Psoas muscle (tissue), 8 donors: ENCODE results near the gene MYO1F. TPM values are rescaled to one million over a fixed set of nuclear protein-coding genes. Genes with fewer than 3 reads are reported as not detected.
"Not testable (repeated sequence)": the region's sequence is repeated elsewhere in the genome, so short reads cannot be mapped to it uniquely, and the experiment has no call there.

Source experiments
- ATAC-seq, 4 donors: fragments of 200-7000 bp; cut with Tn5 transposase; one replicate each; pipeline ENCODE4 v1.9.1; 2020; ENCODE audit warnings: moderate library complexity in 3 of 4, mild to moderate bottlenecking in 2 of 4
- DNase-seq, 2 donors: peaks; one replicate each; pipeline ENCODE4 v3.0.0-alpha.2; 2020
- H3K27ac ChIP-seq: fragments of 200-600 bp; one replicate; pipeline ENCODE4 v1.8.0; 2022
- H3K27me3 ChIP-seq, 3 donors: fragments of 200-600 bp in 1 of 3; one replicate each; pipeline versions ENCODE4 v1.6.1 to v1.8.0; 2013 to 2022; ENCODE audit warnings: low read length in 2 of 3, mild to moderate bottlenecking in 2 of 3, moderate library complexity in 1 of 3; ENCODE audit not compliant: insufficient read depth in 3 of 3
- H3K36me3 ChIP-seq, 2 donors: fragments of 200-600 bp in 1 of 2; one replicate each; pipeline versions ENCODE4 v1.6.1 to v1.8.0; 2013 to 2022; ENCODE audit warnings: low read depth in 1 of 2, mild to moderate bottlenecking in 1 of 2, moderate library complexity in 1 of 2; ENCODE audit not compliant: insufficient read depth in 1 of 2
- H3K4me1 ChIP-seq: fragments of 200-600 bp; one replicate; pipeline ENCODE4 v1.8.0; 2022
- H3K4me3 ChIP-seq: fragments of 200-600 bp; one replicate; pipeline ENCODE4 v1.8.0; 2022; ENCODE audit warnings: mild to moderate bottlenecking
- H3K9me3 ChIP-seq: fragments of 200-600 bp; one replicate; pipeline ENCODE4 v1.8.0; 2022
- CTCF ChIP-seq: fragments of 200-600 bp; IDR thresholded peaks from one replicate; pipeline ENCODE4 v1.8.0; 2022; ENCODE audit warnings: antibody characterized with exemption
- WGBS, 3 donors: extraction: QIAGEN DNeasy Blood & Tissue Kit; methylation state at CpG; one replicate each; pipeline versions ENCODE4 v1.1.6 to v1.1.7; 2013; 5-methylcytosine and 5-hydroxymethylcytosine counted together
- intact Hi-C, 2 donors: fragments of 100-400 bp; cut with DNase I; formaldehyde crosslinking; loops; one replicate each; pipeline versions ENCODE4 v1.11.0 to v1.14.2; 2022
- long read RNA-seq, 2 donors: library from polyadenylated mRNA; unstranded; transcript quantifications; one replicate each; pipeline ENCODE4 v2.0.0, GENCODE V29; 2021
- polyA plus RNA-seq, 3 donors: library from polyadenylated mRNA; stranded (reverse); fragments of 200-250 nt; gene quantifications; one replicate each; pipeline ENCODE4 v1.2.3, GENCODE V29; 2013
- total RNA-seq, 4 donors: library from RNA; stranded (reverse); fragmentation: NEBNext Ultra II Directional in 2 of 4; extraction: Animal tissue kit (Norgen Biotek cat#: 25700) in 2 of 4; gene quantifications; one replicate each; pipeline versions ENCODE4 v1.2.1 to v1.2.4, GENCODE V29; 2021 to 2023
- donor health status: healthy with polysubstance abuse.
- donor health status: DM: no; HTN: no; CAD: no; lungs with moderate emphysema.
- donor health status: Bipolar disorder and iron deficiency.
- donor health status: healthy.
- donor health status: DM: yes; HTN: yes; CAD: no.
- donor health status: DM: no; HTN: no; CAD: no.
- donor health status: DM: no; HTN: no; CAD: no.
- donor health status: DM: yes; HTN: yes; CAD: no.

MYO1F gene
- total RNA-seq, result 1 to 10 TPM; 3.5 to 6.3 (median 5.2) TPM
- polyA plus RNA-seq, result 1 to 10 TPM in 2 of 3 donors, under 1 TPM in 1; 1.00 to 1.0 (median 1.0) TPM
- long read RNA-seq, donor 1, full-length matches to known transcripts, result 1 of 3 reads
- long read RNA-seq, donor 1, partial matches to known transcripts, result 0 of 3 reads
- long read RNA-seq, donor 1, other reads (novel, unspliced or antisense), result 2 of 3 reads
- long read RNA-seq, donor 2, full-length matches to known transcripts, result 1 of 3 reads
- long read RNA-seq, donor 2, partial matches to known transcripts, result 0 of 3 reads
- long read RNA-seq, donor 2, other reads (novel, unspliced or antisense), result 2 of 3 reads

- DNase-seq, result peak; percentile 51 to 70
- TF ChIP-seq CTCF, result no peak
- peaks cover 0 to 6% (median 5%) of the 10 kb centered on the region in 3 donors for H3K27me3 ChIP-seq
- H3K4me1 ChIP-seq, result no peaks in the 10 kb centered on the region
- peak within 1 kb of the TSS; percentile 46 for H3K4me3 ChIP-seq
- intact Hi-C loops, result loop anchor here in 1 of 2 donors (5.0 kb wide), 1 partner anchor 165 kb away; the partner anchor contains the start of gene MARCHF2
- no peaks in the 10 kb centered on the region for H3K36me3 ChIP-seq
- H3K27ac ChIP-seq, result no peak within 1 kb of the TSS
- WGBS, 3 donors, result 11 to 15% (median 14%) methylated on average over 7 of the region's 7 CpGs
- ATAC-seq, result peak in 2 of 4 donors; percentile 27 to 30
- H3K9me3 ChIP-seq, result no peaks in the 10 kb centered on the region
These were observed at the start of gene MYO1F for GRCh38 chr19:8577247-8577646. TSS of gene MYO1F (minus strand) at chr19:8577442. CDS start at chr19:8577309, 133 bp downstream.

- no peaks in the 10 kb centered on the region for H3K4me1 ChIP-seq
- H3K9me3 ChIP-seq, result peaks cover 14% of the 10 kb centered on the region
- WGBS, 3 donors, result 27 to 38% (median 35%) methylated on average over 8 of the region's 8 CpGs
- ATAC-seq (no peak), DNase-seq (no peak)
- H3K27me3 ChIP-seq, result no peaks in the 10 kb centered on the region
- H3K36me3 ChIP-seq, result no peaks in the 10 kb centered on the region
- H3K4me3 ChIP-seq, result no peak overlapping the region
- no peak for TF ChIP-seq CTCF
- intact Hi-C loops, result no loop called here
- H3K27ac ChIP-seq, result no peak overlapping the region
These were observed 49.6 kb upstream of the MYO1F start for GRCh38 chr19:8626842-8627241.

- WGBS, 3 donors, result 54 to 61% (median 59%) methylated on average over 4 of the region's 4 CpGs
- DNase-seq, H3K9me3 ChIP-seq, H3K36me3 ChIP-seq, intact Hi-C loops, H3K4me3 ChIP-seq, H3K4me1 ChIP-seq, H3K27me3 ChIP-seq, H3K27ac ChIP-seq, ATAC-seq: not testable (repeated sequence)
These were observed 45.6 kb upstream of the MYO1F start for GRCh38 chr19:8622886-8623285.

- 28 to 36% (median 32%) methylated on average over 8 of the region's 8 CpGs for WGBS, 3 donors
- H3K4me3 ChIP-seq, result no peak overlapping the region
- DNase-seq (no peak), ATAC-seq (no peak)
- no peaks in the 10 kb centered on the region for H3K36me3 ChIP-seq
- intact Hi-C loops, result no loop called here
- no peaks in the 10 kb centered on the region for H3K9me3 ChIP-seq
- H3K27ac ChIP-seq, result no peak overlapping the region
- no peaks in the 10 kb centered on the region for H3K4me1 ChIP-seq
- TF ChIP-seq CTCF, result no peak
- peaks cover 0 to 3% (median 0%) of the 10 kb centered on the region in 3 donors for H3K27me3 ChIP-seq
These were observed 41.5 kb upstream of the MYO1F start for GRCh38 chr19:8618751-8619150.

- Histone ChIP-seq H3K4me3 (no peak overlapping the region), H3K27me3 (peaks cover 0 to 3% (median 0%) of the 10 kb centered on the region in 3 donors), H3K4me1 (no peaks in the 10 kb centered on the region), H3K36me3 (no peaks in the 10 kb centered on the region), H3K9me3 (no peaks in the 10 kb centered on the region), H3K27ac (no peak overlapping the region)
- TF ChIP-seq CTCF, result no peak
- no peak for DNase-seq
- 73 to 83% (median 76%) methylated on average over 4 of the region's 4 CpGs for WGBS, 3 donors
- intact Hi-C loops, result no loop called here
- ATAC-seq, result no peak
These were observed 40.7 kb upstream of the MYO1F start for GRCh38 chr19:8617984-8618383.

- DNase-seq, ATAC-seq, intact Hi-C loops, H3K4me3 ChIP-seq, H3K27me3 ChIP-seq, H3K27ac ChIP-seq, H3K36me3 ChIP-seq, H3K9me3 ChIP-seq, H3K4me1 ChIP-seq: not testable (repeated sequence)
- 64 to 69% (median 68%) methylated on average over 15 of the region's 15 CpGs for WGBS, 3 donors
These were observed 40.1 kb upstream of the MYO1F start for GRCh38 chr19:8617325-8617724.
